PC-3 (cell line): ENCODE measurements around the gene PPP1R27. TPM values are rescaled to one million over a fixed set of nuclear protein-coding genes. Genes with fewer than 3 reads are reported as not detected.

ENCODE experiments used
- ATAC-seq: fragments of 200-7000 bp; cut with Tn5 transposase; 2 replicates; pipeline ENCODE4 v1.9.1; 2020; ENCODE audit warnings: mild to moderate bottlenecking, moderate library complexity
- BruUV-seq: library from RNA; stranded (reverse); fragments of 400-500 nt; replicated peaks from 2 replicates; lab custom pipeline; 2021; lab: Mats Ljungman, UMichigan
- CTCF ChIA-PET: fragments of 300-600 bp; sonication (Branson Sonifier 250); formaldehyde crosslinking; loops from one replicate; lab custom pipeline; 2022; ENCODE audit warnings: antibody characterized with exemption; lab: Charles Lee
- POLR2A ChIA-PET: fragments of 300-600 bp; sonication (Branson Sonifier 250); formaldehyde crosslinking; loops from one replicate; lab custom pipeline; 2022; ENCODE audit warnings: antibody characterized with exemption; ENCODE audit not compliant: unreplicated experiment; lab: Charles Lee
- DNase-seq: peaks from one replicate; pipeline ENCODE4 v3.0.0-alpha.2; 2015
- H2AFZ ChIP-seq: fragments of 300-600 bp; sonication (generic); 2 replicates; pipeline ENCODE4 v1.6.0; 2016; ENCODE audit warnings: antibody characterized with exemption, low read length
- H3F3A ChIP-seq: fragments of 300-600 bp; sonication (generic); one replicate; pipeline ENCODE4 v1.6.0; 2017; ENCODE audit warnings: antibody characterized with exemption, low read length, control low read depth, mild to moderate bottlenecking; ENCODE audit not compliant: unreplicated experiment
- H3K27ac ChIP-seq: fragments of 300-600 bp; sonication (generic); 2 replicates; pipeline ENCODE4 v1.5.1; 2016; ENCODE audit warnings: mild to moderate bottlenecking, low read length
- H3K27me3 ChIP-seq: fragments of 300-600 bp; sonication (generic); 2 replicates; pipeline ENCODE4 v1.6.1; 2016; ENCODE audit warnings: low read length, mixed read lengths
- H3K36me3 ChIP-seq: fragments of 300-600 bp; sonication (generic); 2 replicates; pipeline ENCODE4 v1.6.1; 2016; ENCODE audit warnings: low read depth, mixed run types, low read length, mixed read lengths
- H3K4me1 ChIP-seq: fragments of 300-600 bp; sonication (generic); 2 replicates; pipeline ENCODE4 v1.5.1; 2016; ENCODE audit warnings: low read length; ENCODE audit not compliant: insufficient read depth
- H3K4me2 ChIP-seq: fragments of 300-600 bp; sonication (generic); 2 replicates; pipeline ENCODE4 v1.6.0; 2016; ENCODE audit warnings: low read length
- H3K4me3 ChIP-seq: fragments of 300-600 bp; sonication (generic); 2 replicates; pipeline ENCODE4 v1.5.1; 2016; ENCODE audit warnings: mild to moderate bottlenecking, low read length, mixed read lengths
- H3K79me2 ChIP-seq: fragments of 300-600 bp; sonication (generic); 2 replicates; pipeline ENCODE4 v1.6.1; 2017; ENCODE audit warnings: low read length, mixed read lengths
- H3K9ac ChIP-seq: fragments of 300-600 bp; sonication (generic); 2 replicates; pipeline ENCODE4 v1.6.0; 2016; ENCODE audit warnings: mild to moderate bottlenecking, low read length
- H3K9me2 ChIP-seq: fragments of 300-600 bp; sonication (generic); replicated peaks from 2 replicates; pipeline ENCODE4 v1.6.1; 2016; ENCODE audit warnings: mixed run types, low read length, mixed read lengths
- H3K9me3 ChIP-seq: fragments of 300-600 bp; sonication (generic); 2 replicates; pipeline ENCODE4 v1.6.1; 2016; ENCODE audit warnings: low read length, mixed read lengths
- H4K20me1 ChIP-seq: fragments of 300-600 bp; sonication (generic); 2 replicates; pipeline ENCODE4 v1.6.1; 2016; ENCODE audit warnings: low read length, mixed read lengths
- CTCF ChIP-seq: fragments of 300-600 bp; sonication (generic); conservative IDR thresholded peaks from 2 replicates; pipeline ENCODE4 v1.5.1; 2017; ENCODE audit warnings: antibody characterized with exemption, low read depth, mild to moderate bottlenecking, low read length
- EZH2 ChIP-seq: fragments of 300-600 bp; sonication (generic); IDR thresholded peaks from one replicate; pipeline ENCODE4 v1.6.1; 2017; ENCODE audit warnings: antibody characterized with exemption, mild to moderate bottlenecking, low read length; ENCODE audit not compliant: unreplicated experiment
- EZH2phosphoT487 ChIP-seq: fragments of 300-600 bp; sonication (generic); IDR thresholded peaks from 2 replicates; pipeline ENCODE4 v1.6.1; 2018; ENCODE audit warnings: mild to moderate bottlenecking, antibody characterized with exemption, low read length, borderline replicate concordance
- intact Hi-C: fragments of 100-400 bp; cut with micrococcal nuclease; formaldehyde crosslinking; loops from 2 replicates; pipeline ENCODE4 v1.9.0; 2023
- total RNA-seq: library from RNA; depleted of rRNA; stranded (reverse); fragments of >200 nt; gene quantifications from 2 replicates; pipeline ENCODE4 v1.2.3, GENCODE V29; 2014

Gene PPP1R27
- total RNA-seq, 1 experiment from 2014 or later: not detected

- Histone ChIP-seq H4K20me1 (peaks cover 7% of the 10 kb centered on the region; the same call in 1 of the 2 replicates), H2AFZ (no peak overlapping the region), H3K4me3 (no peak overlapping the region), H3K9ac (no peak overlapping the region), H3K36me3 (peaks cover 54% of the 10 kb centered on the region), H3K27ac (no peak overlapping the region), H3K4me1 (no peaks in the 10 kb centered on the region), H3K9me2 (no peaks in the 10 kb centered on the region), H3K79me2 (peaks cover 10% of the 10 kb centered on the region), H3K27me3 (no peaks in the 10 kb centered on the region), H3F3A (no peaks in the 10 kb centered on the region), H3K4me2 (no peak overlapping the region), H3K9me3 (no peaks in the 10 kb centered on the region)
- CTCF ChIA-PET: no interaction called here
- TF ChIP-seq EZH2 (no peak), EZH2phosphoT487 (no peak), CTCF (no peak)
- POLR2A ChIA-PET: no interaction called here
- intact Hi-C loops: no loop called here
- no TSS peak for BruUV-seq
- DNase-seq (no peak), ATAC-seq (no peak)
Measured at GRCh38 chr17:81846743-81847689, 12.2 kb upstream of the PPP1R27 start.

- Histone ChIP-seq H3K4me3 (no peak overlapping the region), H3K9ac (no peak overlapping the region), H3K9me3 (no peaks in the 10 kb centered on the region), H3K4me2 (no peak overlapping the region), H3F3A (no peaks in the 10 kb centered on the region), H3K27ac (no peak overlapping the region), H3K9me2 (no peaks in the 10 kb centered on the region), H3K4me1 (no peaks in the 10 kb centered on the region), H2AFZ (no peak overlapping the region), H3K36me3 (peaks cover 46% of the 10 kb centered on the region), H3K27me3 (no peaks in the 10 kb centered on the region), H3K79me2 (peaks cover 1% of the 10 kb centered on the region; the same call in 1 of the 2 replicates), H4K20me1 (no peaks in the 10 kb centered on the region)
- intact Hi-C loops: no loop called here
- no peak for TF ChIP-seq EZH2
- TF ChIP-seq EZH2phosphoT487: no peak
- TF ChIP-seq CTCF: no peak
- TSS peak; percentile 10 for BruUV-seq
- ChIA-PET POLR2A (interaction anchor here (0.6 kb wide), 1 partner anchor 678 kb away, joined by 3 read pairs; no protein-coding TSS in a partner anchor), CTCF (no interaction called here)
- no peak for DNase-seq
- ATAC-seq: no peak
Measured at GRCh38 chr17:81845881-81846742, 11.3 kb upstream of the PPP1R27 start.
